Mesothelial cell of epicardium (in vitro differentiated cells): ENCODE results near the gene MRPL2. TPM values are rescaled to one million over a fixed set of nuclear protein-coding genes. Genes with fewer than 3 reads are reported as not detected.
A peak's percentile ranks its signal among the peaks of the same experiment; 100 is the strongest.

ENCODE experiments used
- DNase-seq, 2 experiments: peaks; one replicate each; pipeline ENCODE4 v3.0.0; 2021; ENCODE audit warnings: low spot score in 2 of 2; ENCODE audit not compliant: unreplicated experiment in 2 of 2
- H3K27ac Mint-ChIP-seq: 2 replicates; pipeline ENCODE4 v1.8.0; 2021; ENCODE audit warnings: mixed read lengths
- H3K27me3 Mint-ChIP-seq: 2 replicates; pipeline ENCODE4 v1.8.0; 2021; ENCODE audit warnings: low read depth, mixed read lengths
- H3K36me3 Mint-ChIP-seq: 2 replicates; pipeline ENCODE4 v1.8.0; 2021; ENCODE audit warnings: mixed read lengths
- H3K4me1 Mint-ChIP-seq: 2 replicates; pipeline ENCODE4 v1.8.0; 2021; ENCODE audit warnings: mixed read lengths
- H3K4me3 Mint-ChIP-seq: 2 replicates; pipeline ENCODE4 v1.8.0; 2021; ENCODE audit warnings: mild to moderate bottlenecking, moderate library complexity, mixed read lengths
- H3K9me3 Mint-ChIP-seq: 2 replicates; pipeline ENCODE4 v1.8.0; 2021; ENCODE audit warnings: mixed read lengths
- total RNA-seq: library from RNA; stranded (reverse); gene quantifications from 3 replicates; pipeline ENCODE4 v1.2.1, GENCODE V29; 2021
- TF ChIP-seq, protein P1 (sequence below): fragments of 200-600 bp; sonication (generic); IDR thresholded peaks from one replicate; pipeline ENCODE4 v1.5.0; 2021; ENCODE audit warnings: antibody characterized with exemption; ENCODE audit not compliant: unreplicated experiment

Gene MRPL2
- total RNA-seq, 1 donor from 2014 or later, result 54.9 TPM

DNA sequence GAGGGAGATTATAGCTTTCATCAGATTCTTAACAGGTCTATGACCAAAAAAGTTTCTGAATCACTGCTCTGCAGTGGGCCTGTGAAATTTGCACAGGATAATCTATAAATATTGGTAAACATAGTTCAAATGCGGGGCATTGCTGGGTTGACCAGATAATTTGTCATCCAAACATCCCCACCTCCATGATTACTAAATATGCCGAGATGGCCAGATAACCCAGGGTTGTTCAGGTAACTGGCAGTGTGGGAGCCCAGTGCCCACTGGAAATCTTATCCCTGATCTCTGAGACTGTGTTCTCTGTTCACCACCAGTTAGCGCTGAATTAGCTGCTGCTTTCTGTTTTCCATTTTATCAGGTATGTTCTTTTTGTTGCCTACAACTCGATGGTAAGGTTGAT lies 38.3 kb upstream of the MRPL2 start:
- Mint-ChIP-seq H3K27me3 (no peaks in the 10 kb centered on the region), H3K9me3 (no peaks in the 10 kb centered on the region), H3K36me3 (peaks cover 2% of the 10 kb centered on the region), H3K4me3 (no peak overlapping the region), H3K27ac (peak overlapping the region; percentile 94), H3K4me1 (peaks cover 52% of the 10 kb centered on the region)
- TF ChIP-seq, protein P1, sequence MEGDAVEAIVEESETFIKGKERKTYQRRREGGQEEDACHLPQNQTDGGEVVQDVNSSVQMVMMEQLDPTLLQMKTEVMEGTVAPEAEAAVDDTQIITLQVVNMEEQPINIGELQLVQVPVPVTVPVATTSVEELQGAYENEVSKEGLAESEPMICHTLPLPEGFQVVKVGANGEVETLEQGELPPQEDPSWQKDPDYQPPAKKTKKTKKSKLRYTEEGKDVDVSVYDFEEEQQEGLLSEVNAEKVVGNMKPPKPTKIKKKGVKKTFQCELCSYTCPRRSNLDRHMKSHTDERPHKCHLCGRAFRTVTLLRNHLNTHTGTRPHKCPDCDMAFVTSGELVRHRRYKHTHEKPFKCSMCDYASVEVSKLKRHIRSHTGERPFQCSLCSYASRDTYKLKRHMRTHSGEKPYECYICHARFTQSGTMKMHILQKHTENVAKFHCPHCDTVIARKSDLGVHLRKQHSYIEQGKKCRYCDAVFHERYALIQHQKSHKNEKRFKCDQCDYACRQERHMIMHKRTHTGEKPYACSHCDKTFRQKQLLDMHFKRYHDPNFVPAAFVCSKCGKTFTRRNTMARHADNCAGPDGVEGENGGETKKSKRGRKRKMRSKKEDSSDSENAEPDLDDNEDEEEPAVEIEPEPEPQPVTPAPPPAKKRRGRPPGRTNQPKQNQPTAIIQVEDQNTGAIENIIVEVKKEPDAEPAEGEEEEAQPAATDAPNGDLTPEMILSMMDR, result no peak
- DNase-seq, result no peak

DNA sequence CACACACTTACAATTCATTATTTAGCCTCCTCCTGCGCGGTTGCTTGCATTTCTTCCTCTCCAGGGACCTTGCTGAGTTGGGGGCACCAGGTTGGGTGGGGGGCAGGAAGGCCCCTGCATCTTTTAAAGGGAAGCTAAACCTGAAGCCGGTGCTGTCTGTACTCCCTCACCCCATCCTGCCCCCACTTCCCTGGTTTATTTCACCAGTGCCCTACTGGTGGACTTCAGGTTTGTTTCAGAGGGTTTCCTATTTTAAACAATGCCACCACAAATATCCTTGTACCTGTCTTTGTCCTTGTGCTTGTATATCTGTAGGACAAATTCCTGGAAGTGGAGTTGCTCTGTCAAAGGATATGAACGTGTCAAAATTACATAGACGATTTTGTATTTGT lies 37.9 kb upstream of the MRPL2 start:
- no peak overlapping the region for H3K4me3 Mint-ChIP-seq
- H3K9me3 Mint-ChIP-seq, result no peaks in the 10 kb centered on the region

DNA sequence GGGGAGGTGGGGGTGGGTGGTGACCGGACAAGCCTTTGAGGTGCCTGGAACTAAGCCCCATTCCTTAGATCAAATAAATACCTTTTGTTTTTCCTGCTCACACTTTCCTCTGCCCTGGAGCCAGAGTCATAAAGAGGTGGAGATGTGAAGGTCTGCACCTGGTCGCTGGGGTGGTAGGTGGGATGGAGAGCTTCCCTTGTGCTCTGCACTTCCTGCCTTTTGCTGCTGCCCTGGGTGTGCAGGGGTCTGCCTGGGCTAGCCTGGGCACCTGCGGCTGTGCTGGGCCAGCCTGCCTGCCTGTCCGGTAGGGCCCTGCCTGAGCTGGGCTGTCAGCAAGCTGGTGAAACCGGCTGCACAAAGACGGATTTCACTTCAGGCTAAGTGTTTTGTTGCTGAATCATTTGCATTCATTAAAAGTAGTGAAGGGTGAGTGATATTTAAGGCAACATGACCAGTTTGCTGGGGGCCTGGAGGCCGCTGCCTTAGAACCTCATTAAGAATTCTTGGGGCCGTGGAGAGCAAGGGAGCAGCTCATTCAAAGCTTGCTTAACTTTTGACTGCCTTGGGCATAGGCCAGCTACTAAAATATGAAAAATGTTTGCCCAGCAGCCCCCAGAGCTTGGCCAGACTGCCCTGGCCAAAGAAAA lies 37.3 kb upstream of the MRPL2 start:
- no peaks in the 10 kb centered on the region for H3K27me3 Mint-ChIP-seq
- H3K9me3 Mint-ChIP-seq, result no peaks in the 10 kb centered on the region
- peak overlapping the region; percentile 94 for H3K27ac Mint-ChIP-seq
- H3K4me3 Mint-ChIP-seq, result no peak overlapping the region
- H3K36me3 Mint-ChIP-seq, result peaks cover 2% of the 10 kb centered on the region
- TF ChIP-seq, protein P1, result no peak
- no peak for DNase-seq
- H3K4me1 Mint-ChIP-seq, result peaks cover 55% of the 10 kb centered on the region

More for the DNA sequence above, 37.9 kb upstream of the MRPL2 start:
- Mint-ChIP-seq H3K36me3 (peaks cover 2% of the 10 kb centered on the region), H3K27ac (peak overlapping the region; percentile 94), H3K27me3 (no peaks in the 10 kb centered on the region), H3K4me1 (peaks cover 55% of the 10 kb centered on the region)
- no peak for DNase-seq
- TF ChIP-seq, protein P1, result no peak

DNA sequence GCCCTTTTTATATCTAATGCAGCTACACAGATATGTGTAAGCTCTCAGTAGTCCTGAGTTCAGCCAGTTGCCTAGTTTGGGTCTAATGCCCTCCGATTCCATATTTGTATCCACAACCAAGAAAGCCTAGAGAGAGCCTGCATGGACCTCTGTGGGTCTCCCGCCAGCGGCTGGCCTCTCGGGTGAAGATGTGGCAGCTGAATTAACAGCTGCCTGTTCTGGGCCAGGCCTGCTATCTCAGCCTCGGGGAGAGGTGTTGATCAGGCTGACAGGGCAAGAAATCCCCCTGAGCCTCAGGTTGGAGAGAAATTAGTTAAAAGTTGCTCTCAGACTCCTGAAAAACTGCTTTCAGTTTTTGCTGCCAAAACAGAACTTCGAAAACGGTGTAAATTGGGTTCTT lies 36.7 kb upstream of the MRPL2 start:
- no peaks in the 10 kb centered on the region for H3K27me3 Mint-ChIP-seq
- TF ChIP-seq, protein P1, result no peak
- H3K4me1 Mint-ChIP-seq, result peaks cover 61% of the 10 kb centered on the region
- peaks cover 2% of the 10 kb centered on the region for H3K36me3 Mint-ChIP-seq
- H3K9me3 Mint-ChIP-seq, result no peaks in the 10 kb centered on the region
- H3K4me3 Mint-ChIP-seq, result no peak overlapping the region
- H3K27ac Mint-ChIP-seq, result peak overlapping the region; percentile 94
- no peak for DNase-seq

DNA sequence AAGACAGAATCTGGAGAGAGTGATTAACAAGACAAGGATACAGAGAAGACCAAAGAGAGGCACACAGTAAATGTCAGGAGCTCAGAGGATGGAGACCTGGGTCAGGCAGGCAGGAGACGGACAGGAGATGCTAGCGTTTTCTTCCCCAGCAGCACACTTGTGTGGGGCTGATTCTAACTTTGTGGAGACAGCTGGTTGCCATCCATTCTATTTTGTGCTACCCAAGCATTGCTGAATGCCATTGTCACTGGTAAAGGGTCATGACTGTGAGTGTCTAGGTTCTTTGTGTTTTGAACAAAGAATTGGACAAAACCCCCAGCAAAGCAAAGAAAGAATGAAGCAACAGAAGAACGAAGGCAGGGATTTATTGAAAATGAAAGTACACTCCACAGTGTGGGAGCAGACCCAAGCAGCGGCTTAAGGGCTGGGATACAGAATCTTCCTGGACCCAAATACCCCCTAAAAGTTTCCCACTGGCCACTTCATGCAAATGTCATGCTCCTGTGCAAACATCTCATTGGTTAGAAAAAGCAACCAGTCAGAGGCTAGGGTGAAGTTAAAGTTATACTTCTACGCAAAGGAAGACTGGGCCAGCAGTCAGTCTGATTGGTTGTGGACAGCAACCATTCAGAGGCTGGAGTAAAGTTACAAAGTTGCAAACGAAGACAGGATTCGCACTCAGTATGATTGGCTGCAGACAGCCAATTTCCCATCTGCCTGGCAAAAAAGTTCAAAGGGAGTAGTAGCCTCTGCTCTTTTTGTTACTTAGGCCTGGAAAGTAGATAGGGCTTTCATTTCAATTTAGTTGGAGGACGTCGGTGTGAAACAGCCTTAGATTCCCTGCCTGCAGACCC lies 34.4 kb upstream of the MRPL2 start:
- peaks cover 83% of the 10 kb centered on the region for H3K4me1 Mint-ChIP-seq
- no peaks in the 10 kb centered on the region for H3K27me3 Mint-ChIP-seq
- H3K9me3 Mint-ChIP-seq, result no peaks in the 10 kb centered on the region
- H3K27ac Mint-ChIP-seq, result peak overlapping the region; percentile 70
- DNase-seq, result no peak
- no peak overlapping the region for H3K4me3 Mint-ChIP-seq
- peaks cover 2% of the 10 kb centered on the region for H3K36me3 Mint-ChIP-seq
- TF ChIP-seq, protein P1, result no peak
